Lung (tissue), 12 donors: ENCODE results near the gene BCL7B. TPM values are rescaled to one million over a fixed set of nuclear protein-coding genes. Genes with fewer than 3 reads are reported as not detected.

Experiments
- ATAC-seq: fragments of 200-7000 bp; cut with Tn5 transposase; one replicate; pipeline ENCODE4 v1.9.1; 2020; ENCODE audit warnings: moderate number of reproducible peaks; ENCODE audit not compliant: insufficient read depth, low FRiP score
- DNase-seq, 3 donors: peaks; one replicate each; pipeline ENCODE4 v3.0.0-alpha.2; 2013 to 2017
- H3K27ac ChIP-seq, 2 donors: one replicate each; pipeline ENCODE4 v1.5.1; 2013; ENCODE audit warnings: mild to moderate bottlenecking in 2 of 2, moderate library complexity in 2 of 2, control low read depth in 1 of 2, inconsistent platforms in 1 of 2, low read depth in 1 of 2, low read length in 1 of 2
- H3K27me3 ChIP-seq, 3 donors: one replicate each; pipeline ENCODE4 v1.5.1; 2013; ENCODE audit warnings: low read length in 2 of 3; ENCODE audit not compliant: control insufficient read depth in 3 of 3, insufficient read depth in 3 of 3
- H3K36me3 ChIP-seq, 4 donors: one replicate each; pipeline ENCODE4 v1.5.1; 2013; ENCODE audit warnings: low read length in 4 of 4, mild to moderate bottlenecking in 1 of 4, moderate library complexity in 1 of 4; ENCODE audit not compliant: control insufficient read depth in 4 of 4, insufficient read depth in 4 of 4
- H3K4me1 ChIP-seq, 5 donors: one replicate each; pipeline ENCODE4 v1.5.1; 2013; ENCODE audit warnings: low read length in 5 of 5, mild to moderate bottlenecking in 2 of 5, moderate library complexity in 1 of 5; ENCODE audit not compliant: control insufficient read depth in 5 of 5, insufficient read depth in 5 of 5
- H3K4me3 ChIP-seq: one replicate; pipeline ENCODE4 v1.5.1; 2013; ENCODE audit warnings: mild to moderate bottlenecking, control low read depth, moderate library complexity
- H3K9ac ChIP-seq, 2 donors: one replicate each; pipeline ENCODE4 v1.5.1; 2013; ENCODE audit warnings: low read length in 2 of 2, control low read depth in 1 of 2; ENCODE audit not compliant: insufficient read depth in 1 of 2
- H3K9me3 ChIP-seq, 4 donors: one replicate each; pipeline ENCODE4 v1.5.1; 2013; ENCODE audit warnings: low read length in 3 of 4, mild to moderate bottlenecking in 1 of 4, moderate library complexity in 1 of 4; ENCODE audit not compliant: control insufficient read depth in 4 of 4, insufficient read depth in 3 of 4
- WGBS, 2 donors: extraction: QIAGEN DNeasy Blood & Tissue Kit; methylation state at CpG; one replicate each; pipeline ENCODE4 v1.1.7; 2013; 5-methylcytosine and 5-hydroxymethylcytosine counted together
- polyA plus RNA-seq, 2 donors: library from polyadenylated mRNA; stranded (reverse); fragments of 200-250 nt; gene quantifications; one replicate each; pipeline ENCODE4 v1.2.1, GENCODE V29; 2013
- total RNA-seq, 2 donors: library from RNA; depleted of rRNA in 1 of 2; stranded (reverse); fragments of >200 nt in 1 of 2; gene quantifications; one replicate each; pipeline ENCODE4 v1.2.1, GENCODE V29; 2014 to 2021
- TF ChIP-seq, protein P1 (sequence below): IDR thresholded peaks from 2 replicates; pipeline ENCODE4 v1.5.1; 2012; ENCODE audit warnings: mild to moderate bottlenecking; ENCODE audit errors: control extremely low read depth, extremely low read depth
- donor health status: control.
- donor health status: control.
- donor health status: Bipolar disorder and iron deficiency.
- donor health status: healthy.
- donor health status: DM: yes; HTN: yes; CAD: no.

Gene BCL7B
- total and polyA plus RNA-seq, 4 donors: 17.7 to 71.0 (median 60.6) TPM

DNA sequence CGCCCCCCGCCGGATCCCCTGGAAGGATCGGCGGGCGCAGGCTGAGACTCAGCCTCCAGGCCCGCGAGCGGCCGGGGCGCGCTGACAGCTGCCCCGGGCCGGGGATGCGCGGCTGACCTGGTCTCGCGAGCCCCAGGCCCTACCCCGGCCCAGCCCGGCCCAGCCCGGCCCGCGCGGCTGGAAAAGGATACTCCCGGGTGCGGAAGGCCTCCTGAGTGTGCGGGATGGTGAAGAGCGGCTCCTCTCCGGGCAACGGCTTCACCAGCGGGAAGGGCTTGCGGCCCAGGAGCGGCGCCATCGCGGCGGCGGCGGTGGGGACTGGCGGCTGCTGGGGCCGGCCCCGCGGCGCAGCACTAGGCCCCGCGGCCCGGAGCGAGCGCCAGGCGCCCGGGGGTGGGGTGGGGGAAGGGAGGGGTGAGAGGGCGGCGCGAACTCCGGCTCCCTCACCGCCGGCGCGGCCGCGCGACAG lies 35.8 kb downstream of the BCL7B start:
- DNase-seq (no peak), ATAC-seq (peak; percentile 82)
- no peak overlapping the region for H3K9ac ChIP-seq
- TF ChIP-seq, protein P1, sequence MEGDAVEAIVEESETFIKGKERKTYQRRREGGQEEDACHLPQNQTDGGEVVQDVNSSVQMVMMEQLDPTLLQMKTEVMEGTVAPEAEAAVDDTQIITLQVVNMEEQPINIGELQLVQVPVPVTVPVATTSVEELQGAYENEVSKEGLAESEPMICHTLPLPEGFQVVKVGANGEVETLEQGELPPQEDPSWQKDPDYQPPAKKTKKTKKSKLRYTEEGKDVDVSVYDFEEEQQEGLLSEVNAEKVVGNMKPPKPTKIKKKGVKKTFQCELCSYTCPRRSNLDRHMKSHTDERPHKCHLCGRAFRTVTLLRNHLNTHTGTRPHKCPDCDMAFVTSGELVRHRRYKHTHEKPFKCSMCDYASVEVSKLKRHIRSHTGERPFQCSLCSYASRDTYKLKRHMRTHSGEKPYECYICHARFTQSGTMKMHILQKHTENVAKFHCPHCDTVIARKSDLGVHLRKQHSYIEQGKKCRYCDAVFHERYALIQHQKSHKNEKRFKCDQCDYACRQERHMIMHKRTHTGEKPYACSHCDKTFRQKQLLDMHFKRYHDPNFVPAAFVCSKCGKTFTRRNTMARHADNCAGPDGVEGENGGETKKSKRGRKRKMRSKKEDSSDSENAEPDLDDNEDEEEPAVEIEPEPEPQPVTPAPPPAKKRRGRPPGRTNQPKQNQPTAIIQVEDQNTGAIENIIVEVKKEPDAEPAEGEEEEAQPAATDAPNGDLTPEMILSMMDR: no peak
- peak overlapping the region; percentile 93 for H3K4me3 ChIP-seq
- WGBS, 2 donors: 0 to 1% methylated on average over 26 to 62 of the region's 62 CpGs
- peak overlapping the region; percentile 89 to 96 for H3K27ac ChIP-seq
- H3K4me1 ChIP-seq: peaks cover 8 to 22% (median 13%) of the 10 kb centered on the region in 5 donors
- peaks cover 0 to 12% (median 4%) of the 10 kb centered on the region in 4 donors for H3K36me3 ChIP-seq
- no peaks in the 10 kb centered on the region for H3K9me3 ChIP-seq
- no peaks in the 10 kb centered on the region for H3K27me3 ChIP-seq

DNA sequence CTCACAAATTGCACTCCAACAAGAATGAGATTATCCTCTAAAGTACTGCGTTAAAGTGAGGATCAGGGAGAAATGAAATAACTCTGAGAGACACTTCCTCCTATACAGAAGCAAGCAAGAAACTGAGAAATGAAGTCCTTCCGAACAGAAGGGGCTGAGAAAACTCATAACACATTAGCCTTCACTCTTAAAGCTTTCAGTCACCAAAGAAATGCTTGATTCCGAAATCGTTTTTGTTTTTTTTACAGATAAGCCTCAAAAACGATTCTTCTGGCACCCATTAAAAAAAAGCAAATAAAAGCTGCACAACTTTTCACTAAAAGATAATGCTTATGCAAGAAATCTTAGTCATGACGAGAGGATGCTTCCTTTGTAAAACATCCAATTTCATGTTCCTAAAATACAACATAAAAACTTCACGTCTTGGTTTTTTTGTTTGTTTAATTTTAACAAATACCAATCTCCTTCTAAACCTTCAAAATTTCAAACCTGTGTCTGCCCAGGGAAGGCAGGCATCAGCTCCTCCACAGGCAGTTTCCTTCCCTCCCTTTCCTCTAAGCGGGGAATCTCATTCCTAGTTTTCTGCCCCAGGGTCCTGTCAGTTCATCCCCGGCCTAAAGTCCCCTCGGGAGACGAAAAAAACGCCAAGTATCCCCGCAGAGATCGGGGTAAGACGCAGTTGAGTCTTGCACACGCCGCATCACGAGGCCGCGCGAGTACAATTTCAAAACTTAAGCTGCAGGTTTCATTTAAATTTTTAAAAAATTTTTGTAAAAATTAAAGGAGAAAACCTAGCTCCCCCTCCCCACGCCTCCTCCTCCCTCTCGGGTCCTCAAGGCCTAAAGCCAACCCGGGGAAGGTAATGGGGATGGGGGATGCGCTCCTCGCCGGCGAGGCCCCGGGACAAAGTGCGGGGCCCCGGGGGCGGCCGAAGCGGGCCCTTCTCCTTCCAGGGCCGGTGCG lies 36.5 kb downstream of the BCL7B start:
- H3K36me3 ChIP-seq: peaks cover 0 to 12% (median 4%) of the 10 kb centered on the region in 4 donors
- no peaks in the 10 kb centered on the region for H3K9me3 ChIP-seq
- ATAC-seq (no peak), DNase-seq (peak in 2 of 3 donors; percentile 18 to 32)
- TF ChIP-seq, protein P1: no peak
- H3K4me3 ChIP-seq: peak overlapping the region; percentile 93
- H3K27ac ChIP-seq: peak overlapping the region; percentile 89 to 96
- no peaks in the 10 kb centered on the region for H3K27me3 ChIP-seq
- whole genome bisulfite sequencing, 2 donors: 1 to 2% methylated on average over 36 of the region's 36 CpGs
- peaks cover 8 to 22% (median 13%) of the 10 kb centered on the region in 5 donors for H3K4me1 ChIP-seq
- H3K9ac ChIP-seq: peak overlapping the region; percentile 31 to 79

DNA sequence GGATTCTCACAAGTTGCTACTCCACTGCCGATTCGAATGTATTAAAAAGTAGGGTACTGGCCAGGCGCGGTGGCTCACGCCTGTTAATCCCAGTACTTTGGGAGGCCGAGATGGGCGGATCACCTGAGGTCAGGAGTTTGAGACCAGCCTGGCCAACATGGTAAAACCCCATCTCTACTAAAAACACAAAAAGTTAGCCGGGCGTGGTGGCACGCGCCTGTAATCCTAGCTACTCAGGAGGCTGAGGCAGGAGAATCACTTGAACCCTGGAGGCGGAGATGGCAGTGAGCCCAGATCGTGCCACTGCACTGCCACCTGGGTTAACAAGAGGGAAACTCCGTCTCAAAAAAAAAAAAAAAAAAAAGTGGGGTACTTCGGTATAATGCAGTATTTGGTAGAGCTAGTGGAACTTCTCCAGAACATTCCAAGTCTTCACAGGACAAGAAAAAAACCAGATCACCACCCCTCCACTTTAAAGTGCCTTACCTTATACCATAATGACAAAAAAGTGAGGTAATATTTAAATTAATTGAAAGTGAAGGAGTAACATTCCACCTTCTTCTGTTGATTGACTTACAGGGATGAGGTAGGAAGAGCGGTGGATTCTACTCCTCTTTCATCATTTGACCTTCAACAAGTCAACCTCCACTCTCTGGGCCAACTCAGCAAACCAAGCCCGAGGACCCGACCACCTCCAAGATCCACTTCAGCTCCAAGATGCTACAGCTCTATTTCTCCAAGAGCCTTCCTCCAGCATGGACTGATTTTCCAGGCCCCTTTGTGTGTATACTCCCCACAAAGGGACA lies 37.4 kb downstream of the BCL7B start:
- WGBS, 2 donors: 61 to 71% methylated on average over 18 of the region's 18 CpGs
- peaks cover 8 to 22% (median 15%) of the 10 kb centered on the region in 5 donors for H3K4me1 ChIP-seq
- H3K36me3 ChIP-seq: peaks cover 0 to 20% (median 8%) of the 10 kb centered on the region in 4 donors
- ATAC-seq (no peak), DNase-seq (peak in 1 of 3 donors; percentile 10)
- no peaks in the 10 kb centered on the region for H3K27me3 ChIP-seq
- no peaks in the 10 kb centered on the region for H3K9me3 ChIP-seq
- peak overlapping the region; percentile 9 to 59 for H3K27ac ChIP-seq
- TF ChIP-seq, protein P1: no peak
- H3K4me3 ChIP-seq: no peak overlapping the region
- peak overlapping the region in 1 of 2 donors; percentile 79 for H3K9ac ChIP-seq
